ENCODE data around the gene MSI1. TPM values are rescaled to one million over a fixed set of nuclear protein-coding genes. Genes with fewer than 3 reads are reported as not detected.

Gene MSI1
- total RNA-seq, 1 donor from 2014 or later = 71.7 TPM

DNA sequence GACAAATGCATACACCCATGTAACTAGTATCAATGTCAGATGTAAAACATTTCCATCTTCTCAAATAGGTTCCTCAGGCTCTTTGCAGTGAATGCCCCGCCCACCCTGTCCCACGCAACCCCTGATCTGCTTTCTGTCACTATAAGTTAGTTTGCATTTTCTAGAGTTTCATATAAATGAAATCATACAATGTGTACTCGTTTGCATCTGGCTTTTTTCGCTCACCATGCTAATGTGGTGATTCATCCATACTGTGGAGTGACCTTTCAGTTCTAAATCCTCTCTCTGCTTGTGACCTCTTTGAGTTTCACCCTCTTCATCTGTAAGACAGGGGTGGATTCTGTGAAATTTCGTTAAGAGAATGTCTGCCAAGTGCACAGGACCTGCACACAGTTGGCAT lies 30.6 kb upstream of the MSI1 start:
- H3K4me1 Mint-ChIP-seq (ENCODE audit: unreplicated experiment) = peaks cover 16% of the 10 kb centered on the region
- no peaks in the 10 kb centered on the region for H3K36me3 Mint-ChIP-seq
- H3K27me3 Mint-ChIP-seq = no peaks in the 10 kb centered on the region
- no peak for DNase-seq (ENCODE audit: extremely low spot score, unreplicated experiment)
- no peak overlapping the region for H3K27ac Mint-ChIP-seq
- no peaks in the 10 kb centered on the region for H3K9me3 Mint-ChIP-seq
- H3K4me3 Mint-ChIP-seq = no peak overlapping the region
- TF ChIP-seq, protein P1, sequence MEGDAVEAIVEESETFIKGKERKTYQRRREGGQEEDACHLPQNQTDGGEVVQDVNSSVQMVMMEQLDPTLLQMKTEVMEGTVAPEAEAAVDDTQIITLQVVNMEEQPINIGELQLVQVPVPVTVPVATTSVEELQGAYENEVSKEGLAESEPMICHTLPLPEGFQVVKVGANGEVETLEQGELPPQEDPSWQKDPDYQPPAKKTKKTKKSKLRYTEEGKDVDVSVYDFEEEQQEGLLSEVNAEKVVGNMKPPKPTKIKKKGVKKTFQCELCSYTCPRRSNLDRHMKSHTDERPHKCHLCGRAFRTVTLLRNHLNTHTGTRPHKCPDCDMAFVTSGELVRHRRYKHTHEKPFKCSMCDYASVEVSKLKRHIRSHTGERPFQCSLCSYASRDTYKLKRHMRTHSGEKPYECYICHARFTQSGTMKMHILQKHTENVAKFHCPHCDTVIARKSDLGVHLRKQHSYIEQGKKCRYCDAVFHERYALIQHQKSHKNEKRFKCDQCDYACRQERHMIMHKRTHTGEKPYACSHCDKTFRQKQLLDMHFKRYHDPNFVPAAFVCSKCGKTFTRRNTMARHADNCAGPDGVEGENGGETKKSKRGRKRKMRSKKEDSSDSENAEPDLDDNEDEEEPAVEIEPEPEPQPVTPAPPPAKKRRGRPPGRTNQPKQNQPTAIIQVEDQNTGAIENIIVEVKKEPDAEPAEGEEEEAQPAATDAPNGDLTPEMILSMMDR (conservative IDR thresholded peaks at IDR 0.05) = no peak

DNA sequence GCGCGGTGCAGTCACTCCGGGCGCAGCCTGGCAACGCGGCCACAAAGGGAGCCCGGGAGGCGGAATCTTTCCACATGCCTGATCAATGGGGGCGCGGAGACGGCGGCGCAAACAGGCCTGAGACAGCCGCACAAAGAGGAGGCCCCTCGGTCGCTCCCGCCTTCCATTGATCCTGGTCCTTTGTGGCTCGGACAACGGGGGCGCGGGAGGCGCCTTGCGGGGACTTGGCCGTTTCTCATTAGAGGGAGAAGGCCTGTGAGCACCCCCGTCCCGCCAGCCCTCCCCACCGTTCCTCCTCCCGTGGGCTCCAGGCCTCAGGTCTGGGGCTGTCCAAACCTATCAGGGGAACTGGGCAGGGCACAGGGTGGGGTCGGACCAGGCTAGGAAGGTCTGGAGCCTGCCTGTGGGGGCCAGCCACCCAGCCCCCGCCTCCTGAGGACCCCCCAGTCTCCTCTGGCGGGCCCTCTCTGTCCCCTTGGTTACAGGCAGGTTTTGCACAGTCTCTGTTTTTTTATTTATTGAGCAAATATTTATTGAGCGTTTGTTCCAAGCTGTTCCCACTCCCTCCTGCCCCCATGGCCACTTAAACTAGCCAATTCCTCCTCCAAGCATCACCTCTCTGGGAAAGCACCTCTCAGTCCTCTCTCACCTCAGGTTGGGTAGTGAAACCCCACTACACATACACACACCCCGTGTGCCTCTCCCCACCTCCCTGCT lies 29.0 kb upstream of the MSI1 start:
- no peaks in the 10 kb centered on the region for H3K9me3 Mint-ChIP-seq
- no peak for DNase-seq (ENCODE audit: extremely low spot score, unreplicated experiment)
- H3K36me3 Mint-ChIP-seq = no peaks in the 10 kb centered on the region
- no peaks in the 10 kb centered on the region for H3K27me3 Mint-ChIP-seq
- peak overlapping the region; percentile 74 for H3K27ac Mint-ChIP-seq
- TF ChIP-seq, protein P1 (conservative IDR thresholded peaks at IDR 0.05) = no peak
- peaks cover 16% of the 10 kb centered on the region for H3K4me1 Mint-ChIP-seq (ENCODE audit: unreplicated experiment)
- H3K4me3 Mint-ChIP-seq = peak overlapping the region; percentile 68

DNA sequence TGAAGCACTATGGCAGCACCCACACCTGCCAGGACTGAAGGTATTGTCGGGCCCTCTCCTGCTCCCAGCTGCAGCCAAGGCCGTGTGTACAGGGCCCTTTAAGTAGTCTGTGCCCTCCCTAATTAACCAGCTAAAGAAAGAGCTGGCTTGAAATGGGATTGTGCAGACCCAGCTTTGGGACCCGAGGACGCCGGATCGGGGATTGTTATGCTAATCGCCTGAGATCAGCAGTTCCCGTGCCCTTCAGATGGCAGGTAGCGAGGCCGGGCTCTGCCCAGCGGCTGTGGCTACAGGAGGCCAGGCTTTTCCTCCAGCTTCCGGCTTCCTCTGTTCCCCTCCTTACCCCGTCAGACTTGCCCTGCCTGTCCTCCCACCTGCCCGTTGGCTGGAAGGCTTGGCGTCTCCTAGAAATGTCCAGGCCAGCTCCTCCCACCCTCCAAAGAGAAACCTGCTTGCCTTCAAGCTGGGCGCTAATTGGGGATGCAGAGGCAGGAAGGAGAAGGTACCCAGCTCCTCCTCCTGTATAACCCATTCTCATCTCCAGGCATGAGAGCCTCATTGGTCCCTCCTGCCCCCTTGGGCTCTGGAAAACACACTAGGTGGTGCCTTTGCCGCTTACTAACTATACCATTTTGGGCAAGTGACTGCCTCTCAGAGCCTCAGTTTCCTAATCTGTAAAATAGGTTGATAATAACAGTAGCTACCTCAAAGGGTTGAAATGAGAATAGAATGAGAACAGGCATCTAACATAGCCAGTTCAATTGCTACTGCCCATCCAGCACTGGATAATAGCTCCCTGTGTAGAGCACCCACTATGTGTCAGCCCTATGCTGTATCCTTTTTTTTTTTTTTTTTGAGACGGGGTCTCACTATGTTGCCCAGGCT lies 25.8 kb upstream of the MSI1 start:
- Mint-ChIP-seq H3K4me3 (peak overlapping the region; percentile 67), H3K27me3 (no peaks in the 10 kb centered on the region), H3K27ac (peak overlapping the region; percentile 69), H3K4me1 (ENCODE audit: unreplicated experiment) (peaks cover 5% of the 10 kb centered on the region), H3K9me3 (no peaks in the 10 kb centered on the region), H3K36me3 (no peaks in the 10 kb centered on the region)
- TF ChIP-seq, protein P1 (conservative IDR thresholded peaks at IDR 0.05) = no peak
- no peak for DNase-seq (ENCODE audit: extremely low spot score, unreplicated experiment)

DNA sequence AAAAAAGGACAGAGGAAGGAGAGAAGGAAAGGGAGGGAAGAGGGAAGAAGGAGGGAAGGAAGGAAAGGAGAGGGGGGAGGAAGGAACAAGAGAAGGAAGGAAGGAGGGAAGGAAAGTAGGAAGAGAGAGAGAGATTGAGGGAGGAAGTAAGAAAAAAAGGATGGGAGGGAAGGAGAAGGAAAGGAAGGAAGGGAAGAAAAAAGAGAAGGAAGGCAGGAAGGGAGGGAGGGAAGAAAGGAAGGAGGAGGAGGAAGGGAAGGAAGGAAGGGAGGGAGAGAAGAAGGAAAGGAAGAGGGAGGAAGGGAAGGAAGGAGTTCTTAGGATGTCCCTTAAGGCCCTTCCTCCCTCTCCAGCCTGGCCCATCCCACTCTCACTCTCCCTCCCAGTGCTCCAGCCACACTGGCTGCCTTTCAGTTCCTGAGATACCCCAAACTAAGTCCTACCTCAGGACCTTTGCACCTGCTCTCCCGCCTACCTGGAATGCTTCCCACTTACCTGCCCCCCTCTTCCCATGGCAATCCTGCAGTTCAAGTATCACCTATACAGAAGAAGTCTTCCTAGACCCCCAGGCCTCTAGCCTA lies 21.7 kb upstream of the MSI1 start:
- Mint-ChIP-seq H3K36me3 (no peaks in the 10 kb centered on the region), H3K4me3 (no peak overlapping the region), H3K9me3 (no peaks in the 10 kb centered on the region), H3K27ac (no peak overlapping the region), H3K4me1 (ENCODE audit: unreplicated experiment) (peaks cover 7% of the 10 kb centered on the region), H3K27me3 (no peaks in the 10 kb centered on the region)
- no peak for DNase-seq (ENCODE audit: extremely low spot score, unreplicated experiment)
- TF ChIP-seq, protein P1 (conservative IDR thresholded peaks at IDR 0.05) = no peak

DNA sequence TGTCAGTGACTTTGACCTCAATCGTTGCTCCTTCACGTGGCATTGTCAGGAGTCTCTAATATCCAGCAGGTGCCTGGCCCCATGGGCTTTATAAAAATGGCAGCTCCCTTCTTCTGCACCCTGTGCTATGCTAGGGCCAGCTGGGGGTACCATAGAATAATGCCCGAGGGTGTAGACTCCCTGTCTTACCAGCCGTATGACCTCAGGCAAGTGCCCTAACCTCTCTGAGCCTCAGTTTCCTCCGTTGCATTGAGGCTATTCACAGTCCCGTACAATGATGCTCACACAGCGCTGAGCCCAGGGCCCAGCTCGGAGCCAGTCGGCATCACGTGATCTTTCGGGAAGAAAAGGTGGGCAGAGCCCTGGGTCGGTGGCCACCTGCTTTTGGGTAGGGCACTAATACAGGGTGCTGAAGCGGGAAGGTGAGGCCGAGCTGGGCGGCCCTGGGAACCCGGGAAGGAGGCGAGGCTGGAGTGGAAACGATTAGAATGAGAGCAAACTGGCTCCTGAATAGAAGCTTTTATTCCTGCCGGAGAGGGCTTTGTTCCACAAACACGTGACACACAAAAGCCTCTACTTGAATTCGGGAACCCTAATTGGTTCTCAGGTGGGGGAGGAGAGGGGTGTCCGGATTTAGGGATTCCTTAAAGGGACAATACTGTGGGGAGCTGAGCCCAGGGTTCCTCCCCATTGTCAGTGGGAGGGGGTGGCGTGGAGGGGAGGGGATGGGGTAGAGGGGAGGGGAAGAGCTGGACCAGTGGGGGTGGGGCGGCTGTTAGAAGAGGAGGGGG lies 19.9 kb upstream of the MSI1 start:
- no peak for DNase-seq (ENCODE audit: extremely low spot score, unreplicated experiment)
- H3K36me3 Mint-ChIP-seq = no peaks in the 10 kb centered on the region
- H3K27me3 Mint-ChIP-seq = no peaks in the 10 kb centered on the region
- TF ChIP-seq, protein P1 (conservative IDR thresholded peaks at IDR 0.05) = no peak
- peak overlapping the region; percentile 80 for H3K4me3 Mint-ChIP-seq
- H3K27ac Mint-ChIP-seq = peak overlapping the region; percentile 62
- H3K4me1 Mint-ChIP-seq (ENCODE audit: unreplicated experiment) = peaks cover 7% of the 10 kb centered on the region
- H3K9me3 Mint-ChIP-seq = no peaks in the 10 kb centered on the region

Data from type B pancreatic cell (in vitro differentiated cells).